GM19099 (cell line): ENCODE measurements around the gene RAB3IP.

Experiments
- POLR2A ChIP-seq: IDR thresholded peaks from 3 replicates; pipeline ENCODE4 v1.6.1; 2011; ENCODE audit warnings: low read depth; ENCODE audit not compliant: insufficient read length; ENCODE audit errors: extremely low read depth

Gene RAB3IP

DNA sequence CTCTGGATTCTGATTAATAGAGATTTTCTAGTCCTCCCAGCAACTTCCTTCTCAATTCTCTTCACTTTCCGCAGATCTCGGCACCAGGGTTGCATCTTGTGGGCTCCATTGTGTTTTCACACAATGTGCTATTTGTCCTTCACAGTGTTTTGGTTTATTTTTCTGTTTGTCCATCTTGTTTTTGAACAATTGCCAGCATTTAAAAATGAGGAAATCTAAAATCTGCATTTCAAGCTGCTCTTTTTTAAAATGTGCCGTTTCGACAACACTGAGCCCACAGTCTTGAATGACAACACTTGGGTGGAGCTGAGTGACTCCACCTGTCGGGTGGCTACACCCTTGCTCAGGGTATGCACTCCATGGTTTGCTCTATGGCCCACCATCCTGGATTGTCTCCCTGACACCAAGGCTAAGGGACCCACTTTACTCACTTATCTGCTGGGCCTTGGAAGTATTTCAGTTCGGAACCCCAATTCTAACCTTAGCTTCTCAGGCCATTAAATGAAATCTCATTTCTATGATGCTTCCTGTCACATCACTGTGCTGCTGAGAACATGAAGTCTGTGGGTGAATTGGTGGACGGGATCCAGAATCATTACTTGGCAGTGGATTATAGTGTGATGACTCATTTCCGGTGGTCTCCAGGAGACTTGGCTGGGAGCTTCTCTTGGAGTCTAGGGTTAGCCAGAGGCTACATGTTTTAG lies 82.9 kb downstream of the RAB3IP start:
- TF ChIP-seq POLR2A: no peak

DNA sequence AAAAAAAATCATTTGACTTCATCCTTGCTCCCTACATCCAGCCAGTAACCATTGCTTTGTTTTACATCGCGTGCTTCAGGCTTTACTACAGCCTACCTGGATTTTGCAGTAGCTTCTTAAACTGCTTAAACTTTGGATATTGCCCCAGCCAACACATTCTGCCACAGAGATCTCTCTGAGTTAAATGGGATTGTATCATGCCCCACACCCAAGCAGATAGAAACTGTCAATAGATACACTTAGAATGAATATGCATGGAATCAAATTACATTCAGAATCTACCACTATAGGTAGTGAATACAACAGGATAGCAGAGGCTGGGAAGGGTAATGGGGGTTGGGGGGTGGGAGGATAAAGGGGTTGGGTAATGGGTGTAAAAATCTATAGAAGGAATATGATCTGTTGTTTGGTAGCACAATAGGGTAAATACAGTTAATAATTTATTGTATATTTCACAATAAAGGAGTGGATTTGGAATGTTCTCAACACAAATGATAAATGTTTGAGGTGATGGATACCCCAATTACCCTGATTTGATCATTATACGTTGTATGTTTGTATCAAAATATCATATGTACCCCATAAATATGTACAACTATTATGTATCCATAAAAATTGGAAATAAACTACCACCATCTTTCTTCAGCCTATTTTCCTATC lies 83.7 kb downstream of the RAB3IP start:
- TF ChIP-seq POLR2A: no peak

DNA sequence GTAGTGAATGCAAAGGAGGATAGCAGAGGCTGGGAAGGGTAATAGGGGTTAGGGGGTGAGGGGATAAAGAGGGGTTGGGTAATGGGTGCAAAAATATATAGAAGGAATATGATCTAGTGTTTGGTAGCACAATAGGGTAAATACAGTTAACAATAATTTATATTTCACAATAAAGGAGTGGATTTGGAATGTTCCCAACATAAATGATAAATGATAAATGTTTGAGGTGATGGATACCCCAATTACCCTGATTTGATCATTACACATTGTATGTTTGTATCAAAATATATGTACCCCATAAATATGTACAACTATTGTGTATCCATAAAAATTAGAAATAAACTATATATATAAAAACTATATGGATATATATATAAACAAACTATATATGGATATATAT lies 85.4 kb downstream of the RAB3IP start:
- TF ChIP-seq POLR2A: no peak

DNA sequence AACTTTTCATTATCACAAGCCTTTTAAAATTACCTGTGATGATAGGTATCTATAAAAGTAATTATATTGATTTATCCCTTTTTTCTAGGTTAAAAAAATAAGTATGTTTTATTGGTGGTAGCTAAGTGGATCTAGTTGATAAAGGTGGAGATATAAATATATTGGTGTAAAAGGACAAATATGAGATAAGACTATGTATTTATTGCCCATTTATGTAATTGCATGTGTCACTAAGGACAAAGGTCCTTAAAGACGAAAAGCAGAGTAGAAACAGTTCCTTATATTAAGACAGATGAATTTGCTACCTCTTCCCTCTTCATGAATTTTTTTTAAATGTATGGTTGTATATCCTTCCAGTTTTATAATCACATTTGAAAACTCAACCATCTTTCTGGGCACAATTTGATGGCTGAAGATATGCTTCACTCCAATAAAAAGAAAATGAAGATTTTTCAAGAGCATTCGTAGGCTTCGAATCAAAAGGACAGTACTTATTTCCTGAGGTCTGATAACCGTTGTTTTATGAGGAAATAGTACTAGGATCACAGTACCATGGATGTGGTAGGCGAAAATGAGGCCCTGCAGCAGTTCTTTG lies 86.4 kb downstream of the RAB3IP start, which contains the start of gene MYRFL:
MYRFL (plus strand) TSS at position 262 of the 595 bp plus-strand sequence; CDS start at position 553, 291 bp downstream.
- no peak for TF ChIP-seq POLR2A

DNA sequence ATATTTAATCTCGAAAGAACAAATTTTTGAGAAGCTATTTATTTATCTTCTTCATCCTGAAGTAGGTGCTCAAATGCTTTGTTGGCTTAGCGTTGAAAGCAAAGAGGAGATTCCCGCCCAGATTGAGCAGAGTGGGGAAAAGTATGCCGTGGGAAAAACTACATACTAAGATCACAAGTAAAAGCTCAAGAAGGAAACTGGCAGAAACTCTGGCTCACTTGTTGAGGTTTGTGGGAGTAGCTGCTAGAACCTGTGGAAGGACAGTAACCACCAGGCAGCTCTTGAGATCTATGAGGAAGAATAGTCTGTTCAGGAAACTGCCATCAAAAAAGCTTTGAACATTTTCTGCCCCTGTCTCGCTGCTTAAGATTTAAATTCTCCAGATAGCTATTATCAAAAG lies 90.2 kb downstream of the RAB3IP start:
- TF ChIP-seq POLR2A: no peak

DNA sequence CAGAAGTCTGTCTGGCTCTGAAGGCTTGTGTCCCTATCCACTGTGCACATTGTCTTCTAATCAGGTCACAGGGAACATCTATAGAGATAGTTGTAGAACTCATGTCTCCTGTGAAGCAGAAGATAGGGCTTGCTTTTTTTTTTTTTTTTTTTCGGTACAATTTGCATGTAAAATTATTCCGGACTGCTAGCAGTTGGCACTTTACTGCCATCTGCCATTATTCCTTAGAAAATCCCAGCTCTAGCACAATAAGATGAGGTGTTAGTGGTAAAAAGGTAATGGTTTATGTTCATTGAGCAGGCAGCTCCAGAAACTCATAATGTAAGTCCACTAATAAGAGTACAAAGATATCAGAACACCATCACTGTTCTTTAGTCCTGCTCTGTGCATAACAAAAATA lies 95.0 kb downstream of the RAB3IP start:
- TF ChIP-seq POLR2A: no peak

DNA sequence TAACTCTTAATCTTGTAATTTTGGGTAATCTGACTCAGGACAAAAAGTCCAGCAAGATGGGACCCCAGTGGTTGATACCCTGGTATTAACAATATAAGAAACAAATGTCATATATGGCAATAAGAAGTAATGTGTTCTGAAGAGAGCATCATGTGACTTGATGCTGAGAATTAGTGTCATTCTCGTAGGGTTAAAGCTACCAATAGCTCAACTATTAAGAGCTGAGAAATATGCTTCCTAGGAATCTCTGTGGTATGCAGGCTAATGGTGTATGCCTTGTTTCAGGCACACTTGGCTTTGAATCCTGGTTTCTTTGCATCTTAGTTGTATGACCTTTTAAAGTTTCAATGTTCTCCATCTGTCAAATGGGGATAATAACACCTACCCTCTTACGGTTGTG lies 95.5 kb downstream of the RAB3IP start:
- TF ChIP-seq POLR2A: no peak

DNA sequence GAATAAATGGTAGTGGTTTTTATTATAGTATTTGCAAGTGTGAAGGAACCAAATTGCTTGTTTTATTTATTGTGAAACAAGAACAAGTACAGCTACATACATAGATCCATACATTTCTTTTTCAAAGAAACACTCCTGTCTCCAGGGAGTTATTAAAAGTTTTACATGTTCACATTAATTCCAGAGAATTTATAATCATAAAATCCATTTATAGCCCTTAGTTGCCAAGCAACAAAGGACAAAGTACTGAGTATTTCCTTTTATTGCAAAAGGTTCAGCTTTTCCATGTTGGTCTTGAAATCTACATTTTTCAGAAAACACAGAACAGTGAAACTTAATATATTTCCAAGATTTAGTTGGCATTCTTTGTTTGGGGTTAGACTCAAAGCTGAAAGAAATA lies 95.9 kb downstream of the RAB3IP start:
- no peak for TF ChIP-seq POLR2A

DNA sequence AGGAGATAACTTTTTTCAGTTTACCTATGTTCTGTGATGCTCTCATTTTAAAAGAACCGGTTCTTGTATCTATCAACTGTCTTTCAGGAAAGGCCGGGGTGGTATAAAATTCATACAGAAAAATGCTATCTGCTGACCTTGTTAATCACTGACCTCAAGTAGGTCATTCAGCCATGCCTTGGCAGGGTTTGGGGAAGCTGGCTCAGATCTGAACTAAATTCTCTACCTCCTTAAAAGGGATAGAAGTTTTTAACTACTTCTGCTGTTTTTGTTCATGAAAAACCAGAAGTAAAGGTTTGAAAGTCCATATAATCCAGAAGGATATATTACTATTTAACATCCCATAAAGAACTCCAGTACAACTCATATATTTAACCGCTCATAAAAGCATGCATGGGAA lies 96.4 kb downstream of the RAB3IP start:
- no peak for TF ChIP-seq POLR2A

DNA sequence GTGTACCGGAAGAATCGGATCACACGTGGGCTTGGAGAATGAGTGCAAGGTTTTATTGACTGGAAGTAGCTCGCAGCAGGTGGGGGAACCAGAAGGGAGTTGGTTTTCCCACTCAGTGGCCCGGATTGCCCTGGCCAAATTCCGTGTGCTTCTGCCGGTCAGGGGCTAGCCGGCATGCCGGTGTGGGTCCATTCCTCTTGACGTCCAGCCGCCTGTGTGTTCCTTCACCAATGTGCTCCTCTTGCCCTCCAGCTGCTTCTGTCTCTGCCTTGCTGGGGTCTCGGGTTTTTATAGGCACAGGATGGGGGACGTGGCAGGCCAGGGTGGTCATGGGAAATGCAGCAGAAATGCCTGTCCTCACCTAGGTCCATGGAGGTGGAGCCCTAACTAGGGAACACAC lies 97.4 kb downstream of the RAB3IP start:
- TF ChIP-seq POLR2A: no peak

DNA sequence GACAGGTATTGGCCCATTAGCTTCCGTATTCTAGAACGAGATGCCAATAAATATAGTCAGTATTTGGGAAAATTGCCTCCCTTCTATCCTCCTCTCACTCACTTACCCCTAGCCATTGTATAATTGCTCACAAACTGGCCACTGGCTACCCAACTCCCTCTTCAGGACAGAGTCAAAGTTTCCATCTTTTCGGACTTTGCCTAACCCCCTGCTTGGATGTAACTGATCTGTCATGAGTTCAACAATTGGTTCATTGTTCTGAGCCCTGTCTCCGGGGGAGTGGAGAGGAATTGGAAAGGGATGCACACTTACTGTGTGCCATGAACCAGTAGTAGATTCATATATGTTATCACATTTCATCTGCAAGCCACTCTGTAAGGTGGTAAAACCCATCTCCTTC lies 98.5 kb downstream of the RAB3IP start:
- no peak for TF ChIP-seq POLR2A

DNA sequence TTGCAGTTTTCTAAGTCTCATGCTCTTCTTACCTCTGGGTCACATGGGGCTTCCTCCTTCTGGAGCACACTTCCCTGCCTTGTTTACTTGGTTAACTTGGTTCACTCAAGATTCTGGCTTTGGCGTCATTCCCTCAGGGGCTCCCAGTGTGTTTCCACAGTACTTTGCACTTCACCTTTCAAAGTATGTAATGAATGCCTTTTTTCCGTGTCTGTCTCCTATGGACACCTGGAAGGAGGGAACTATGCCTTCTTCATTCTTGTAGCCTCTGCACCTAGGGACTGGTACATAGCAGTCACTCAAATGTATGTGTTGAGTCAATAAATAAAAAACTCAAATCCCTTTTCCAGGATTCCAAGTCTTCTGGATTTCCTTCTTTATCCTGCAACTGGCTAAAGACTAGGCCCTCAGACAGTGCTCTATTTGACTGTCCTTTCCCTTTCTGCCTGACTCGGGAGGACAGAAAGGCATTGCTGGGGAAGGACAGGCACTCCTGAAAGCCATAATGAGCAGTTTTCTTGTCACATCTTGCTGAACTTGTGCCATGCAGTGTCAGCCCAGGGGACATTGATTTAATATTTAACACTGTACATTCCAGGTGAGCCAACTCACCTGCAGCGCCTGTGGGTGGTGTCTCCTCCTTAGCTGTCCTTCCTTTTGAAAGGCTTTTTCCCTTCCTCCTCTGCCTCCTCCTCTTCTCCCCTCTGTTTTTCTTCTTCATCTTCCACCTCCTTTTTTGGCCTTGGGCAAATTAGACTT lies 99.2 kb downstream of the RAB3IP start:
- TF ChIP-seq POLR2A: no peak

DNA sequence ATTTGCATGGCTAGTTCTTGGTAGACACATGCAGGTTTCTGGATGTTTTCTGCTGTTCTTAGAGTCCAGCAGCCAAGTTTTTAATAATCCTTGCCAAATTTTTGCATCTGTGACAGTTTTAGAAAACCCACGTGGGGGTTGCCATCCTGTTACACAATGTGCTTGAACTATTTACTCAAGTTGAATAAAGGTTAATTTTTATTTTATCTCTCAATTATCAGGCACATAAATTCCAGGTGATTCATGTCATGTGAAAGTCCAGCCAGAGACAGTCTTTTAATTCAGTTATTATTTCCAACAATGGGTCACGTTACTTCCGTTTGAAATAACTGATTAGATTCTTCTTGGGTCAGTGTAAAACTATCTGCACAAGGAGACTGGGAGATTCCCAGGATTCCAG lies 102.1 kb downstream of the RAB3IP start:
- TF ChIP-seq POLR2A: no peak

DNA sequence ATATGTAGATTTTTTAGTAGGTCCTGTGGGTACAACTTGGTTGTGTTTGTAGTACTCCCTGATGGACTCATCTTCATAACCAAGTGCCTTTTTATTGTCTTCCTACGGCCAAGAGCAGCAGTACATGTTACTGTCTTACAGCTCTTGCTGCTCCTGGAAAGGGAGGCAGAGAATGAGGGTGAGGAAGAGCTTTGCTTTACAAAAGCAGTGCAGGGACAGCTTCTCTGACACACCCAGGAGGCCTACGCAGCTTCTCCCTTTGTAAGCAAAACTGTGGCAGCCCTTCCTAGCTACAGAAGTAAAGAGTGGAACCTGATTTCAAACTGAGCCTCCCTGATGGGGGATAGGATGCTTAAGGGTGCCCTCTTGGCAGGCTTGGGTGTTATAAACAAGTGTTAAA lies 104.9 kb downstream of the RAB3IP start:
- no peak for TF ChIP-seq POLR2A

DNA sequence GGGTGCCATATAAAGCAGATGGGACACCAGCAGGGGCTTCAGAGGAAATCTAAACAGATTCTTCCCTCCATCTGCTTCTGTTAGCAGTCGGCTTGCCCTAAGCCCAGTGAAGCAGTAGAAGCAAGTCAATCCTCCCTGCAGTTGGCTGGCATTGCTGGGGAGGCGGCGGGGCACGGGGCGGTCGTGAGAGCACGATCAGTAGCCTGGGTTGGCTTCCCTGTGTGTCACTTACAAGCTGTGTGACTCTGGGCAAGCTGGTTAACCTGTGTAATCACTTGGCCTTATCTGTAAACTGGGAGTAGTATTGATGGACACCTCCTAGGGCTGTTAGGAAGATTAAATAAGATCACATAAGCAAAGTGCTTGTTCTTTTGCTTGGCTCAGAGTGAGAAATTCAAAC lies 105.8 kb downstream of the RAB3IP start:
- no peak for TF ChIP-seq POLR2A

DNA sequence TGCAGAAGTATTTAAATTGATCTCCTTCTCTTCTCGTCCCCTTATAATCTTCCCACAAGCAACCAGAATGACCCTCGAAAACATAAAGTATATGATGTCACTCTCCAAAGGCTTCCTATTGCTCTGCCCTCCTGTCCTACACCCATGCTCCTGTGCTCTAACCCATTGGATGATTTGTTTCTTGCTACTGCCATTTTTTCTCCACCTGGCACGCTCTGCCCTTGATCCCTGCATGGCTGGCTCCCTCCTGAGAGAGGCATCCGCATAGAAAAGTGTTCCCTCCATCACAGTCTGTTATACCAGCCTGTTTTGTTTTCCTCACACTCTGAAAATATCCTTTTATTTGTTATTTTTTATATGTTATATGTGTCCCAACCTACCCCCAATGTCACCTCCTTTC lies 106.2 kb downstream of the RAB3IP start:
- TF ChIP-seq POLR2A: no peak

DNA sequence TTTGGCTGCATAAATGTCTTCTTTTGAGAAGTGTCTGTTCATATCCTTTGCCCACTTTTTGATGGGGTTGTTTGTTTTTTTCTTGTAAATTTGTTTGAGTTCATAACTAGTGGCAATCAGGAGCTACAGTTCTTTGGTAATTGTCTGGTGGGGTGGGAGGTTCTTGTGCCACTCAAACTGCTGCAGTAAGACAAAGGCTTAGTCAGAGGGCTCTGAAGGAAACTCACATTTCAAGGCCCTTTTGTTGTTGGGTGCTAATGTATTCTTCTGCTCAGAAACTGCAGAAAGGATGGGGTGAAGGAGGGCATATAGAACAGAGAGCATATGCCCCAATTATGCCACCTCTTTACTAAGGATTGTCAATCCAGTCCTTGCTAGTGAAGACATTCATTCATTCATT lies 108.3 kb downstream of the RAB3IP start:
- no peak for TF ChIP-seq POLR2A
